ENCODE measurements around the gene MYRF.

- TF ChIP-seq POLR2A (IDR thresholded peaks at IDR 0.05; ENCODE audit: low read length) (no peak), GATA1 (IDR thresholded peaks at IDR 0.05; ENCODE audit: low read depth, low read length) (no peak)
These were observed 25.7 kb upstream of the MYRF start for GRCh38 chr11:61726775-61727174.

All from erythroblast (primary cell).